AG09309 (cell line): ENCODE results near the gene GRID2IP.

ENCODE experiments used
- DNase-seq: peaks from one replicate; pipeline ENCODE4 v3.0.0-alpha.2; 2010; ENCODE audit warnings: low read depth
- H3K4me3 ChIP-seq: 2 replicates; pipeline ENCODE4 v1.5.1; 2011; ENCODE audit warnings: mild to moderate bottlenecking, low read depth, low read length, moderate library complexity; ENCODE audit not compliant: control insufficient read depth
- TF ChIP-seq, protein P1 (sequence below): IDR thresholded peaks from 2 replicates; pipeline ENCODE4 v1.5.1; 2011; ENCODE audit warnings: mild to moderate bottlenecking, low read depth, low read length, inconsistent platforms; ENCODE audit not compliant: insufficient read depth, control insufficient read depth; ENCODE audit errors: missing control alignments

Gene GRID2IP

DNA sequence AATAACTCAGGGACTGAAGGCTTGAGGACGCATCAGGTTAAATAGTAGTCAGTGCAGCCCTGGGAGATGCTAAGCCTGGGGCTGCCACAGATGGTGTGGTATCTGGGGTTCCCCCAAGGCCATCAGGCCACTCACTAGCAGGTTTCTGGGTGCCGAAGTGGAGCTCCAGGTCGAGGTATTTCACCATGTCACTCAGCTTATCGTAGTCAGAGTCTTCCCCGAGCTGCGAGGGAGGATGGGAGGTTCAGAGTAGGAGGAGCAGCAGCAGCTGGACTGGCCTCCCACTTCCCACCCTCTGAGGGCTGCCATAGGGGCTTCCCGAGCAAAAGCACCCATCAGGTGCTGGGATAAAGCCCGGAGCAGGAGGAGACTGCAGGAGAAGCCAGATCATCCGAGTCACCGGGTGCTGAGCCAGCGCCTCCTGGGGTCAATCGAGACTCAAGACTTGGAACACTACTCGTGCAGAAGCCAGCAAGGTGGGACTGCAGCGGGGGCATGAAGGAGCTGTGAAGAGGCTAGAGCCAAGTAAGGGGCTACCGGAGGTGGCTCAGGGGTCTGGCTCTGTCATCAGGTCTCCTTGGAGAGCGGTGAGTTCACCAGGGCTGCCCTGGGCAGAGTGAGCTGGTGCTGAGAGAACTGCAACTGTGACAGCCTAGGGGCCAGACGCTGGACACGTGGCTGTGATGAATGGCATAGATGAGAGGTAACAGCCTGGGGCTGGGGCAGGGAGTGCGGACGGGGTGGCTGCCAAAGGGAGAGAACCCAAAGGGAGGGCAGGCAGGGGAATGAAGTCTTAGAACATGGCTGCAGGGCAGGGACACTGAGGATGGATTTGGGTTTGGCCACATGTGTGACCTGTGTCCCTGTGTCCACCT is 45.3 kb downstream of the GRID2IP start:
- no peak overlapping the region for H3K4me3 ChIP-seq
- TF ChIP-seq, protein P1, sequence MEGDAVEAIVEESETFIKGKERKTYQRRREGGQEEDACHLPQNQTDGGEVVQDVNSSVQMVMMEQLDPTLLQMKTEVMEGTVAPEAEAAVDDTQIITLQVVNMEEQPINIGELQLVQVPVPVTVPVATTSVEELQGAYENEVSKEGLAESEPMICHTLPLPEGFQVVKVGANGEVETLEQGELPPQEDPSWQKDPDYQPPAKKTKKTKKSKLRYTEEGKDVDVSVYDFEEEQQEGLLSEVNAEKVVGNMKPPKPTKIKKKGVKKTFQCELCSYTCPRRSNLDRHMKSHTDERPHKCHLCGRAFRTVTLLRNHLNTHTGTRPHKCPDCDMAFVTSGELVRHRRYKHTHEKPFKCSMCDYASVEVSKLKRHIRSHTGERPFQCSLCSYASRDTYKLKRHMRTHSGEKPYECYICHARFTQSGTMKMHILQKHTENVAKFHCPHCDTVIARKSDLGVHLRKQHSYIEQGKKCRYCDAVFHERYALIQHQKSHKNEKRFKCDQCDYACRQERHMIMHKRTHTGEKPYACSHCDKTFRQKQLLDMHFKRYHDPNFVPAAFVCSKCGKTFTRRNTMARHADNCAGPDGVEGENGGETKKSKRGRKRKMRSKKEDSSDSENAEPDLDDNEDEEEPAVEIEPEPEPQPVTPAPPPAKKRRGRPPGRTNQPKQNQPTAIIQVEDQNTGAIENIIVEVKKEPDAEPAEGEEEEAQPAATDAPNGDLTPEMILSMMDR: no peak
- no peak for DNase-seq

DNA sequence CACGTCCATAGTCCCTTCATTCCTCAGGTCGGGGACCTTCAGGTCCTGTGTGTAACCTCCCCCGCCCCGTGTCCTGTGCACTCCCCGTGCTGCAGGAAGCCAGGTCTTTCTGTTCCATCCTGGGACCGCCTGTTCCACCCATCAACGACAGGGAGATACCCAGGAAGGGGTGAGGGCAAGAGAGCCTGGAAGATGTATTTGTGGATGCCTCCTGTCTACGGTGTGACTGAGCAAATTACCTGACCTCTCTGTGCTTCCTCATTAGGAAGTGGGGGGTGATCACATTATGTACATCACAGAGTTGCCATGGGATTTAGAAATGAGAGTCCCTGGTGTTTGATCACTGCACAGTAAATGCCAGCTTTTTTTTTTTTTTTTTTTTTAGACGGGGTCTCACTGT is 46.3 kb downstream of the GRID2IP start:
- no peak overlapping the region for H3K4me3 ChIP-seq

DNA sequence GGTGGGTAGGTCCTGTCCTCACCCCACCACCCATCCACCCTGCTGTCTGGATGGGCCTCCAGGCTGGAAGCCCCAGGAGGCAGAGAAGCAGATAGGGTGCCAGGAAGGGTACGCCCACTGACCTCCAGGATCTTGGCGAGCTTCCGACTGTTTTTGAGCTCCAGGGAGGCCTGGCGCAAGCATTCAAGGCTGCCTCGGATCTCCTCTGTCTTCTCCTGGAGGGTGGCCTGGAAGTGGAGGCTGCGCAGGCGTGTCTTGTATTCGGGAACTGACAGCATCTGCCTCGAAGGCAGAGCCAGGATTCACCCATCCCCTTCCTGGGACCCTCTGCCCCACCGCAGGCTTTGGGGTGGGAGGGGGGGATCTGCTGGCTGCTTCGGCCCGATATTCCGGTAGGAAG is 48.4 kb downstream of the GRID2IP start:
- H3K4me3 ChIP-seq: no peak overlapping the region
- no peak for DNase-seq
- TF ChIP-seq, protein P1: no peak

More for the DNA sequence above, 46.3 kb downstream of the GRID2IP start:
- TF ChIP-seq, protein P1: no peak
- DNase-seq: no peak

DNA sequence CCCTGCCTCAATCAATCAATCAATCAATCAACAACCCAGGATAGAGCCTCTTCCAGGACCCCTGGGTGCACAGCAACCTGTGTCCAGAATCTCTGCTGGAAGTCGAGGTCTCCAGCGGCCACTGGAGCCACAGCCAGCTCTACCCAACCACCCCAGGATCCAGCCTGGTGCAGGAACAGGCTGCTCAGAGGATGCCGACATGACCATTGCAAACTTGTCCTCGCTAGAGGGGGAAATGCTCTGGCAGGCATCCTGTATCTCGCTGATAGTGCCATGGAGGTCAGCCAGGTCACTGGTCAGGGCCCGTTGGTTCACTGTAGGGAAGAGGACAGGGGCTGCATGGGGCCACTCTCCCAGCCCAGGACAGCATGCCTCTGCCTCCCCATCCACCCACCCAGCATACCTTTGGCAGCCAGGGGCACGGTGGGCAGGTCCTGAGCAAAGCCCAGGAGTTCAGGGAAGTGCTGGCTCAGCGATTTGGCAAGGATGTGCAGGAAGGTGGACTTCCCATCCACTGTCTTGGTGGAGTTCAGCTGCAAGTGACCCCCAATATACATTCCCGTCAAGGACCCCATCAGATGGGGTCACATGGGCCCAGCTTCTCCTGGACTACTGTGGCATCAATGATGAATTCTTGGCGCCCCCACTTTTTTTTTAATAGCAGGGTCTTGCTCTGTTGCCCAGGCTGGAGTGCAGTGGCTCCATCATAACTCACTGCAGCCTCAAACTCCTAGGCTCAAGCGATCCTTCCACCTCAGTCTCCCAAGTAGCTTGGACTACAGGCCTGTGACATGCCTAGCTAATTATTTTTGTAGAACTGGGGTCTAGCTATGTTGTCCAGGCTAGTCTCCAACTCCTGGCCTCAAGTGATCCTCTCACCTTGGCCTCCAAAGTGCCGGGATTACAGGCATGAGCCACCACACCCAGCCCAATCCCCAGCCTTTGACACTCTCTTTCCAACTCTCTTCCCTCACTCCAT is 49.4 kb downstream of the GRID2IP start:
- no peak overlapping the region for H3K4me3 ChIP-seq
- DNase-seq: no peak

DNA sequence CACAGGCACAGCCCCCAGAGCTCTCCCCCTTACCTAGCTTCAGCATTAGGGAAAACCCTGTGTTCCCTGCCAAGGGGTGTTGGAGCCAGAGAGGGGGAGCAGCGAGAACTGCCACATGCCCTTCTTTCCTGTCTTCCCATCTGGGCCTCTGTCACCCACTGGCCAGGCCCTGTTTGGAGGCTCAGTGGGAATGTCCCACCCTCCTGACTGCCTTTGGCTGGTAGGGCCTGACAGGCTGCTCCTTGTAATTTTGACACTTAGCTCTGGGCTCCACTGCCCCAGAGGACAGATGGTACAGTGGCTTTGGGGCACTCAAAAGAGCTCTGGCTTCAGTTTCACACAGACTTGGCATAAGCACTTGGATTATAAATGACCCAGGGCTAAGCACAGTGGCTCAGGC is 50.6 kb downstream of the GRID2IP start:
- no peak overlapping the region for H3K4me3 ChIP-seq
- TF ChIP-seq, protein P1: no peak
- DNase-seq: no peak

More for the DNA sequence above, 49.4 kb downstream of the GRID2IP start:
- TF ChIP-seq, protein P1: no peak

DNA sequence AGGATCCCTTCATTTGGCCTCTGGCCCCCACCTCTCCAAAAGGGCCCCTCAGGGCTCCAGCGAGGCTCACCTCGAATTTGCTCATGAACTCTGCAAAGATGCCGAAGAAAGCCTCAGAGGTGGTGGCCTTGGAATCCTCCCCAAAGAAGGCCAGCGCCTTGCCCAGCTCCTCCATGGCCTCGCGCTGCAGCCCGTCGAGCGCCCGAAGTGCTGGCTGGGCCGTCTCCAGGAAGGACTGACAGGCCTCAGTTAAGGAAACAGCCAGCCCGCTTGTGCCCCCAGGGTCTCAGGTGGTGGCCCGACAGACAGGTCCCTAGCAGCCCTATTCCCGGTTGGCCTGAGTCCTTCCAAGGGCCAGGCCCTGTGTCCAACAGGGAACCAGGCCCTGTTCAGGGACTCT is 53.3 kb downstream of the GRID2IP start:
- DNase-seq: no peak
- no peak overlapping the region for H3K4me3 ChIP-seq
- TF ChIP-seq, protein P1: no peak
